ENCODE data around the gene ALPK3. TPM values are rescaled to one million over a fixed set of nuclear protein-coding genes. Genes with fewer than 3 reads are reported as not detected.

The ALPK3 gene
- total RNA-seq, 1 donor, result 0.36 TPM

GRCh38 chr15:84919106-84919667 lies 102.0 kb downstream of the ALPK3 start:
- Histone ChIP-seq H3K9me3 (ENCODE audit: low read depth, low read length) (no peaks in the 10 kb centered on the region), H3K27ac (ENCODE audit: low read depth, low read length) (no peak overlapping the region)

GRCh38 chr15:84921121-84921520 lies 104.0 kb downstream of the ALPK3 start:
- H3K27ac ChIP-seq (ENCODE audit: low read depth, low read length), result no peak overlapping the region

More at GRCh38 chr15:84919106-84919667, 102.0 kb downstream of the ALPK3 start:
- Histone ChIP-seq H3K79me2 (ENCODE audit: insufficient read depth, low read length) (no peaks in the 10 kb centered on the region), H3K36me3 (ENCODE audit: insufficient read depth, low read length) (no peaks in the 10 kb centered on the region), H3K27me3 (ENCODE audit: insufficient read depth, low read length) (no peaks in the 10 kb centered on the region), H2AFZ (ENCODE audit: low read length) (no peak overlapping the region), H3K4me1 (ENCODE audit: insufficient read depth, low read length) (peaks cover 25% of the 10 kb centered on the region), H3K4me3 (ENCODE audit: insufficient read depth, low read length) (no peak overlapping the region), H3K4me2 (ENCODE audit: insufficient read depth, low read length) (no peak overlapping the region), H4K20me1 (ENCODE audit: insufficient read depth, low read length) (no peaks in the 10 kb centered on the region)
- no peak for TF ChIP-seq CTCF (IDR thresholded peaks at IDR 0.05; ENCODE audit: extremely low read depth, low read depth, low read length)
- no peak for DNase-seq (ENCODE audit: insufficient read length, low spot score, missing footprints)

GRCh38 chr15:84922530-84922929 lies 105.4 kb downstream of the ALPK3 start:
- H3K36me3 ChIP-seq (ENCODE audit: insufficient read depth, low read length), result no peaks in the 10 kb centered on the region
- no peak overlapping the region for H3K4me2 ChIP-seq (ENCODE audit: insufficient read depth, low read length)
- no peaks in the 10 kb centered on the region for H3K9me3 ChIP-seq (ENCODE audit: low read depth, low read length)
- no peaks in the 10 kb centered on the region for H3K27me3 ChIP-seq (ENCODE audit: insufficient read depth, low read length)
- H3K79me2 ChIP-seq (ENCODE audit: insufficient read depth, low read length), result no peaks in the 10 kb centered on the region
- H3K27ac ChIP-seq (ENCODE audit: low read depth, low read length), result no peak overlapping the region
- H2AFZ ChIP-seq (ENCODE audit: low read length), result no peak overlapping the region
- no peak overlapping the region for H3K4me3 ChIP-seq (ENCODE audit: insufficient read depth, low read length)
- H4K20me1 ChIP-seq (ENCODE audit: insufficient read depth, low read length), result no peaks in the 10 kb centered on the region
- H3K4me1 ChIP-seq (ENCODE audit: insufficient read depth, low read length), result peaks cover 16% of the 10 kb centered on the region
- TF ChIP-seq CTCF (IDR thresholded peaks at IDR 0.05; ENCODE audit: extremely low read depth, low read depth, low read length), result no peak
- DNase-seq (ENCODE audit: insufficient read length, low spot score, missing footprints), result no peak

More at GRCh38 chr15:84921121-84921520, 104.0 kb downstream of the ALPK3 start:
- TF ChIP-seq CTCF (IDR thresholded peaks at IDR 0.05; ENCODE audit: extremely low read depth, low read depth, low read length), result no peak
- Histone ChIP-seq H3K4me3 (ENCODE audit: insufficient read depth, low read length) (no peak overlapping the region), H4K20me1 (ENCODE audit: insufficient read depth, low read length) (no peaks in the 10 kb centered on the region), H3K4me2 (ENCODE audit: insufficient read depth, low read length) (no peak overlapping the region), H3K36me3 (ENCODE audit: insufficient read depth, low read length) (no peaks in the 10 kb centered on the region), H2AFZ (ENCODE audit: low read length) (peak overlapping the region; percentile 35), H3K4me1 (ENCODE audit: insufficient read depth, low read length) (peaks cover 16% of the 10 kb centered on the region), H3K27me3 (ENCODE audit: insufficient read depth, low read length) (no peaks in the 10 kb centered on the region), H3K9me3 (ENCODE audit: low read depth, low read length) (no peaks in the 10 kb centered on the region), H3K79me2 (ENCODE audit: insufficient read depth, low read length) (no peaks in the 10 kb centered on the region)
- no peak for DNase-seq (ENCODE audit: insufficient read length, low spot score, missing footprints)

Small RNA genes lying within 50 kb of the gene (small RNA-seq; reads per million reads assigned to genes)
- gene RF00402, result not detected

Other genes with a start within 250 kb of the ALPK3 start
- 14.1 and 14.7 TPM in 2 replicates for gene ZSCAN2, start 216.3 kb upstream of the ALPK3 start, total RNA-seq
- 34.5 and 35.1 TPM in 2 replicates for gene WDR73, start 163.1 kb upstream of the ALPK3 start, total RNA-seq
- gene NMB, start 159.2 kb upstream of the ALPK3 start, total RNA-seq, result 6.9 and 8.5 TPM in 2 replicates
- 200 and 202 TPM in 2 replicates for gene SEC11A, start 101.2 kb upstream of the ALPK3 start, total RNA-seq
- gene ZNF592, start 68.8 kb upstream of the ALPK3 start, total RNA-seq, result 11.2 and 12.4 TPM in 2 replicates
- not detected in 2 replicates for gene SLC28A1, start 67.3 kb downstream of the ALPK3 start, total RNA-seq
- gene PDE8A, start 164.5 kb downstream of the ALPK3 start, total RNA-seq, result 30.4 and 38.3 TPM in 2 replicates